Esophagus muscularis mucosa (tissue), 4 donors: ENCODE data around the gene BAIAP2L1. TPM values are rescaled to one million over a fixed set of nuclear protein-coding genes. Genes with fewer than 3 reads are reported as not detected.

Source experiments
- DNase-seq: peaks from one replicate; pipeline ENCODE4 v3.0.0-alpha.2; 2017; ENCODE audit errors: extremely low spot score
- H3K27ac ChIP-seq, 4 donors: fragments of 200-600 bp; sonication (generic); replicated peaks in 1 of 4; 1 replicate in 3 of 4; 2 replicates in 1 of 4; pipeline ENCODE4 v1.5.1; 2016 to 2019; ENCODE audit warnings: mild to moderate bottlenecking in 1 of 4
- H3K27me3 ChIP-seq, 4 donors: fragments of 200-600 bp; sonication (generic); one replicate each; pipeline versions ENCODE4 v1.5.1 to v1.6.0; 2016 to 2019
- H3K36me3 ChIP-seq, 4 donors: fragments of 200-600 bp; sonication (generic); one replicate each; pipeline ENCODE4 v1.5.1; 2016 to 2019
- H3K4me1 ChIP-seq, 4 donors: fragments of 200-600 bp; sonication (generic); one replicate each; pipeline ENCODE4 v1.5.1; 2016 to 2019
- H3K4me3 ChIP-seq, 4 donors: fragments of 200-600 bp; sonication (generic); 1 replicate in 2 of 4; 2 replicates in 2 of 4; pipeline ENCODE4 v1.5.1; 2016 to 2019; ENCODE audit warnings: mild to moderate bottlenecking in 4 of 4, moderate library complexity in 1 of 4
- H3K9me3 ChIP-seq, 4 donors: fragments of 200-600 bp; sonication (generic); 1 replicate in 3 of 4; 2 replicates in 1 of 4; pipeline ENCODE4 v1.5.1; 2016 to 2019
- CTCF ChIP-seq, 3 experiments: fragments of 200-600 bp in 2 of 3; fragments of 450-650 bp in 1 of 3; sonication (generic) in 2 of 3; IDR thresholded peaks; one replicate each; pipeline ENCODE4 v1.5.1; 2017 to 2019; ENCODE audit warnings: antibody characterized with exemption in 3 of 3, mild to moderate bottlenecking in 2 of 3, moderate library complexity in 1 of 3
- EP300 ChIP-seq: sonication (generic); formaldehyde crosslinking; IDR thresholded peaks from one replicate; pipeline ENCODE4 v1.6.1; 2017; ENCODE audit warnings: antibody characterized with exemption
- POLR2A ChIP-seq: fragments of 450-650 bp; IDR thresholded peaks from one replicate; pipeline ENCODE4 v1.6.1; 2017; ENCODE audit warnings: antibody characterized with exemption, moderate library complexity, mild to moderate bottlenecking, low read depth
- POLR2AphosphoS5 ChIP-seq, 2 donors: sonication (generic); formaldehyde crosslinking; IDR thresholded peaks; one replicate each; pipeline ENCODE4 v1.6.1; 2017; ENCODE audit warnings: antibody characterized with exemption in 2 of 2
- WGBS: methylation state at CpG from one replicate; pipeline ENCODE4 v1.1.5; 2018; 5-methylcytosine and 5-hydroxymethylcytosine counted together
- intact Hi-C: fragments of 100-400 bp; cut with DNase I; formaldehyde crosslinking; loops from one replicate; pipeline ENCODE4 v1.15.1; 2023
- total RNA-seq, 4 donors: library from RNA; depleted of rRNA; stranded (reverse); fragments of >200 nt; gene quantifications; one replicate each; pipeline versions ENCODE4 v1.1.0 to v1.2.1, GENCODE V29; 2016

Gene BAIAP2L1
- total RNA-seq, 4 donors from 2014 or later: 0.84 to 2.5 (median 1.6) TPM

- TF ChIP-seq POLR2AphosphoS5 (IDR thresholded peaks at IDR 0.05) (no peak), POLR2A (no peak), CTCF (IDR thresholded peaks at IDR 0.05) (no peak)
- intact Hi-C loops: no loop called here
- Histone ChIP-seq H3K27ac (no peak overlapping the region), H3K36me3 (no peaks in the 10 kb centered on the region), H3K4me3 (no peak overlapping the region), H3K9me3 (no peaks in the 10 kb centered on the region), H3K27me3 (peaks cover 0 to 7% (median 0%) of the 10 kb centered on the region in 4 donors), H3K4me1 (peaks cover 0 to 7% (median 2%) of the 10 kb centered on the region in 4 donors)
- 81% methylated on average over 17 of the region's 22 CpGs for WGBS
- DNase-seq: no peak
Observed at GRCh38 chr7:98354511-98355249, 46.2 kb downstream of the BAIAP2L1 start.

- peaks cover 0 to 11% (median 0%) of the 10 kb centered on the region in 4 donors for H3K27me3 ChIP-seq
- intact Hi-C loops: no loop called here
- no peak overlapping the region for H3K27ac ChIP-seq
- no peak for DNase-seq
- H3K9me3 ChIP-seq: no peaks in the 10 kb centered on the region
- TF ChIP-seq POLR2A (no peak), POLR2AphosphoS5 (IDR thresholded peaks at IDR 0.05) (no peak), EP300 (no peak), CTCF (IDR thresholded peaks at IDR 0.05) (no peak)
- H3K4me3 ChIP-seq: no peak overlapping the region
- WGBS: 91% methylated on average over 7 of the region's 7 CpGs
- no peaks in the 10 kb centered on the region for H3K36me3 ChIP-seq
- peaks cover 0 to 7% (median 2%) of the 10 kb centered on the region in 4 donors for H3K4me1 ChIP-seq
Observed at GRCh38 chr7:98354052-98354451, 46.8 kb downstream of the BAIAP2L1 start.

GRCh38 chr7:98352621-98353020, 48.3 kb downstream of the BAIAP2L1 start:
- 41% methylated on average over 4 of the region's 4 CpGs for WGBS
- Histone ChIP-seq H3K9me3 (no peaks in the 10 kb centered on the region), H3K27me3 (peaks cover 0 to 11% (median 0%) of the 10 kb centered on the region in 4 donors), H3K4me1 (peaks cover 0 to 7% (median 2%) of the 10 kb centered on the region in 4 donors), H3K4me3 (no peak overlapping the region), H3K27ac (no peak overlapping the region), H3K36me3 (no peaks in the 10 kb centered on the region)
- intact Hi-C loops: no loop called here
- TF ChIP-seq CTCF (IDR thresholded peaks at IDR 0.05) (no peak), POLR2AphosphoS5 (IDR thresholded peaks at IDR 0.05) (no peak), EP300 (no peak), POLR2A (no peak)
- DNase-seq: no peak

GRCh38 chr7:98351136-98351535, 49.8 kb downstream of the BAIAP2L1 start:
- DNase-seq: no peak
- WGBS: 87% methylated on average over 8 of the region's 8 CpGs
- no peak for TF ChIP-seq CTCF (IDR thresholded peaks at IDR 0.05)
- no peak for TF ChIP-seq POLR2A
- no peak for TF ChIP-seq POLR2AphosphoS5 (IDR thresholded peaks at IDR 0.05)
- no peak for TF ChIP-seq EP300
- Histone ChIP-seq H3K4me1 (peaks cover 0 to 7% (median 2%) of the 10 kb centered on the region in 4 donors), H3K9me3 (no peaks in the 10 kb centered on the region), H3K27ac (no peak overlapping the region), H3K4me3 (no peak overlapping the region), H3K27me3 (peaks cover 0 to 11% (median 0%) of the 10 kb centered on the region in 4 donors), H3K36me3 (no peaks in the 10 kb centered on the region)
- intact Hi-C loops: no loop called here
